Activated naive CD4-positive, alpha-beta T cell treated with anti-CD3 and anti-CD28 coated beads, Interleukin-2, amount 50 U/mL, for 72 hours (primary cell): Measurements from ENCODE around the gene XPO6. TPM values are rescaled to one million over a fixed set of nuclear protein-coding genes. Genes with fewer than 3 reads are reported as not detected.

Experiments
- ATAC-seq, 2 donors: fragments of 150-1000 bp; cut with Tn5 transposase; 2 replicates each; pipeline ENCODE4 v1.10.0; 2021; ENCODE audit warnings: mild to moderate bottlenecking in 2 of 2, moderate library complexity in 2 of 2
- DNase-seq, 2 donors: peaks; one replicate each; pipeline ENCODE4 v3.0.0; 2021 to 2022; ENCODE audit warnings: low spot score in 2 of 2
- H3K27ac Mint-ChIP-seq, 2 donors: one replicate each; pipeline ENCODE4 v1.8.0; 2022; ENCODE audit warnings: mild to moderate bottlenecking in 2 of 2, mixed read lengths in 2 of 2
- H3K36me3 Mint-ChIP-seq, 2 donors: one replicate each; pipeline ENCODE4 v1.8.0; 2022; ENCODE audit warnings: mixed read lengths in 2 of 2
- H3K9me3 Mint-ChIP-seq, 2 donors: one replicate each; pipeline ENCODE4 v1.8.0; 2022; ENCODE audit warnings: mixed read lengths in 2 of 2
- total RNA-seq, 2 donors: library from RNA; stranded (reverse); gene quantifications; one replicate each; pipeline ENCODE4 v1.2.3, GENCODE V29; 2022

The XPO6 gene
- total RNA-seq, 2 donors from 2014 or later: 204 to 278 TPM

- Mint-ChIP-seq H3K27ac (no peak overlapping the region), H3K9me3 (no peaks in the 10 kb centered on the region), H3K36me3 (peaks cover 18 to 19% of the 10 kb centered on the region in 2 donors)
- DNase-seq (peak in 1 of 2 donors; percentile 54), ATAC-seq (no peak)
These were observed 112.5 kb downstream of the XPO6 start for GRCh38 chr16:28098959-28099945.

- Mint-ChIP-seq H3K36me3 (peaks cover 18 to 19% of the 10 kb centered on the region in 2 donors), H3K27ac (peak overlapping the region; percentile 38 to 44), H3K9me3 (no peaks in the 10 kb centered on the region)
- no peak for DNase-seq
- ATAC-seq: peak in 1 of 2 donors; percentile 18
These were observed 113.4 kb downstream of the XPO6 start for GRCh38 chr16:28098171-28098958.

GRCh38 chr16:28096983-28097899 lies 114.5 kb downstream of the XPO6 start:
- ATAC-seq (peak in 1 of 2 donors; percentile 13), DNase-seq (no peak)
- Mint-ChIP-seq H3K27ac (peak overlapping the region; percentile 16 to 75), H3K36me3 (peaks cover 18% of the 10 kb centered on the region in 2 donors), H3K9me3 (no peaks in the 10 kb centered on the region)

GRCh38 chr16:28093385-28093725 lies 118.4 kb downstream of the XPO6 start:
- Mint-ChIP-seq H3K9me3 (no peaks in the 10 kb centered on the region), H3K27ac (peak overlapping the region in 1 of 2 donors; percentile 65), H3K36me3 (peaks cover 5 to 6% of the 10 kb centered on the region in 2 donors)
- ATAC-seq (no peak), DNase-seq (no peak)

- Mint-ChIP-seq H3K36me3 (peaks cover 0 to under 1% of the 10 kb centered on the region in 2 donors), H3K9me3 (no peaks in the 10 kb centered on the region), H3K27ac (peak overlapping the region; percentile 36 to 65)
- ATAC-seq: no peak
- DNase-seq: no peak
These were observed 118.9 kb downstream of the XPO6 start for GRCh38 chr16:28092721-28093384.

- Mint-ChIP-seq H3K27ac (peak overlapping the region in 1 of 2 donors; percentile 14), H3K9me3 (no peaks in the 10 kb centered on the region), H3K36me3 (no peaks in the 10 kb centered on the region)
- DNase-seq (no peak), ATAC-seq (no peak)
These were observed 120.1 kb downstream of the XPO6 start for GRCh38 chr16:28091656-28092055.

- DNase-seq: no peak
- Mint-ChIP-seq H3K36me3 (no peaks in the 10 kb centered on the region), H3K27ac (peak overlapping the region in 1 of 2 donors; percentile 84), H3K9me3 (no peaks in the 10 kb centered on the region)
- ATAC-seq: no peak
These were observed 121.0 kb downstream of the XPO6 start for GRCh38 chr16:28090646-28091377.

- DNase-seq (no peak), ATAC-seq (peak in 1 of 2 donors; percentile 8)
- no peaks in the 10 kb centered on the region for H3K36me3 Mint-ChIP-seq
- H3K27ac Mint-ChIP-seq: peak overlapping the region; percentile 14 to 84
- H3K9me3 Mint-ChIP-seq: no peaks in the 10 kb centered on the region
These were observed 121.8 kb downstream of the XPO6 start for GRCh38 chr16:28089992-28090365.

GRCh38 chr16:28089205-28089991 lies 122.4 kb downstream of the XPO6 start:
- Mint-ChIP-seq H3K27ac (peak overlapping the region in 1 of 2 donors; percentile 14), H3K9me3 (no peaks in the 10 kb centered on the region), H3K36me3 (no peaks in the 10 kb centered on the region)
- ATAC-seq: peak in 1 of 2 donors; percentile 19
- DNase-seq: no peak

- H3K36me3 Mint-ChIP-seq: no peaks in the 10 kb centered on the region
- DNase-seq: no peak
- no peaks in the 10 kb centered on the region for H3K9me3 Mint-ChIP-seq
- H3K27ac Mint-ChIP-seq: no peak overlapping the region
- peak in 1 of 2 donors; percentile 12 for ATAC-seq
These were observed 124.0 kb downstream of the XPO6 start for GRCh38 chr16:28087675-28088300.

GRCh38 chr16:28087140-28087660 lies 124.6 kb downstream of the XPO6 start:
- DNase-seq: no peak
- peak in 1 of 2 donors; percentile 6 for ATAC-seq
- Mint-ChIP-seq H3K27ac (no peak overlapping the region), H3K9me3 (no peaks in the 10 kb centered on the region), H3K36me3 (no peaks in the 10 kb centered on the region)

GRCh38 chr16:28086186-28087139 lies 125.3 kb downstream of the XPO6 start:
- DNase-seq: no peak
- Mint-ChIP-seq H3K36me3 (no peaks in the 10 kb centered on the region), H3K27ac (no peak overlapping the region), H3K9me3 (no peaks in the 10 kb centered on the region)
- ATAC-seq: no peak
